Measurements from ENCODE around the gene UBAC2.

DNA sequence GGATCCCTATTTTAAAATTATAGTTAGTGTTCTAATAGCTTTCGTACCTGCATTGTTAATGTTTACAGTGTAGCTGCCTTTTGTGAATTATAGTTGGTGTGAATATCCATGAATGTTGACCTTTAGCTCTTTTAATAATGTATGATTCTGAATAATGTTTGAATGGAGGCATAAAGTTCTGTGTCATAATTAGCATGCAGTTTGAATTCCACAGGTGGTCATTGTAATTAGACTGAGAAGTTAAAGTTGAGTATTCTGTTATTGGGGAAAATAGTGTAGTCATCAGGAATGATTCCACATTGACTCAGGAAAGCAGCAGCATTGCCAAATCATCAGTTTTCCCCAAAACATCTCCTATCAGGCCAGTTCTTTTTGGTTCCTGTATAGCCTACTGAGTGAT lies 45.4 kb downstream of the UBAC2 start:
- TF ChIP-seq CTCF (IDR thresholded peaks at IDR 0.05; ENCODE audit: borderline replicate concordance, extremely low read depth, low read length, poor library complexity, severe bottlenecking) (no peak), EZH2 (IDR thresholded peaks at IDR 0.05; ENCODE audit: borderline replicate concordance, low read depth, low read length, severe bottlenecking) (no peak)

All from DND-41 (cell line).